ENCODE measurements around the gene HTRA3.
A peak's percentile ranks its signal among the peaks of the same experiment; 100 is the strongest.

Gene HTRA3

DNA sequence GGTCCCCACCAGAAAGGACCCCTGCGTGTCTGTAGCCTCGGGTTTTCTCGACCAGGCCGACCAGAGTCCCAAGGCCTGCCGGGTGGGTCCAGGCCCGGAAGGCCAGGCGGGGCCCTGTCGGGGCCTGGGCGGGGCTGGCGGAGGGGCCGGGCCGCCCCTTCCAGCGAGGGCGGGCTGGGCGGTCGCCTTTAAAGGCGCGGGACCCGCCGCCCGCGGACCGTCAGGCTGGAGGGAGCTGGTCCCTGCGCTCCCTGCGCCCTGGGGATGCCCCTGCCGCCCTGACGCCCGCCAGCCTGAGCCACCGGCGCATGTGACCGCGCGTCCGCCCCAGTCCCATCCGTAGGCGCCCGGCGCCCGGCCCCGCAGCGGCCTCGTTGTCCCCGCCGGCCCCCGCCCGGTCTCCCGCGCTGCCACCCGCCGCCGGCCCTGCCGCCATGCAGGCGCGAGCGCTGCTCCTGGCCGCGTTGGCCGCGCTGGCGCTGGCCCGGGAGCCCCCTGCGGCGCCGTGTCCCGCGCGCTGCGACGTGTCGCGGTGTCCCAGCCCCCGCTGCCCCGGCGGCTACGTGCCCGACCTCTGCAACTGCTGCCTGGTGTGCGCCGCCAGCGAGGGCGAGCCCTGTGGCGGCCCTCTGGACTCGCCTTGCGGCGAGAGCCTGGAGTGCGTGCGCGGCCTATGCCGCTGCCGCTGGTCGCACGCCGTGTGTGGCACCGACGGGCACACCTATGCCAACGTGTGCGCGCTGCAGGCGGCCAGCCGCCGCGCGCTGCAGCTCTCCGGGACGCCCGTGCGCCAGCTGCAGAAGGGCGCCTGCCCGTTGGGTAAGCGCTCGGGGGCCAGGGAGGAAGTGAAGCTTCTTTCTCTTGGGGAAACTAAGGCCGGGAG is at the start of gene HTRA3:
Gene HTRA3 (plus strand): TSS at position 220 of the 883 bp plus-strand sequence. CDS start 215 bp downstream, at position 435.
- Histone ChIP-seq H3K27ac (ENCODE audit: low read depth in 2 of 2, low read length in 2 of 2) (peak within 1 kb of the TSS in 1 of 2 donors; percentile 43), H3K9me3 (ENCODE audit: control insufficient read depth in 2 of 2, low read length in 2 of 2) (no peaks in the 10 kb centered on the region), H3K36me3 (ENCODE audit: control insufficient read depth in 2 of 2, insufficient read depth in 2 of 2, low read length in 2 of 2) (no peaks in the 10 kb centered on the region), H3K27me3 (ENCODE audit: control insufficient read depth in 2 of 2, insufficient read depth in 2 of 2, low read length in 2 of 2) (peaks cover 0 to 4% of the 10 kb centered on the region in 2 donors), H3K9ac (ENCODE audit: low read depth in 1 of 2, low read length in 2 of 2) (peak within 1 kb of the TSS in 1 of 2 donors; percentile 62), H3K4me1 (ENCODE audit: control insufficient read depth in 2 of 2, insufficient read depth in 2 of 2, low read length in 2 of 2) (peaks cover 0 to 12% of the 10 kb centered on the region in 2 donors), H3K4me3 (ENCODE audit: low read length in 2 of 2) (peak within 1 kb of the TSS; percentile 23 to 44)

DNA sequence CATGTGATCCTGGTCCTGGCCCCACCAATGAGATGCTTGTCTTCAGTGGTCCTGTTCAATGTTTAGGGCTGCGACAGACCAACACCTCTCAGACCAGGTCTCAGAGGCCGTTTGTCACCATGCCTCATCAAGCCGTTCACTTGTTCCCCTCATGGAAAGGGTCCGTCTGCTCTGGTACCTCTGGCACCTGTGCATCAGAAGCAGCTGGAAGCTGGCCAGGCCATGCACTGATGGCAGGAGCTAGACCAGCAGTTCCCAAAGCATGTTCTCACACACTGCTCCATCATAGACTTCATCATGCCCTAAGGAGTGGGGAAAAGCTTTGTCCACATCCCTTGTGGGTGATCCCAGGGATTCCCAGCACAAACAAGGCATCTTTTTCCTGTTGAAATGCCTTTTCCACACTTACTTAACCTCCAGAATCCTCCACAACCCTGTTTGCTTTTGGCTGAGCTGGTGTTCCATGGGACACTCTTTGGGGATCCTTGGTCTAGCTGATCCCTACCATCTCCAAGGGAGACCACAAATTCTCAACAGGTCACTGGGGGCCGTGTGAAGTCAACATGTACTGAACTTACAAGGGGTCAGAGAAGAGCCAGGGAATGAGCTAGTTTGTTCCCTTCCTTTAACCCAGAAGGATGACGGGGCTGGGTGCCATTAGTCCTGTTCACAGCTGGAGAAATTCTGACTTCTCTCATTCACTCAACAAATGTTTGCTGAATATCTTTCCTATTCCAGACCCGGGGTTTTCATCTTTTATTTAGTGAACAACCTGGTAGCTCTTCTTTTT is 48.7 kb upstream of the HTRA3 start:
- Histone ChIP-seq H3K27ac (ENCODE audit: low read depth in 2 of 2, low read length in 2 of 2) (peak overlapping the region; percentile 16 to 18), H3K27me3 (ENCODE audit: control insufficient read depth in 2 of 2, insufficient read depth in 2 of 2, low read length in 2 of 2) (no peaks in the 10 kb centered on the region), H3K9ac (ENCODE audit: low read depth in 1 of 2, low read length in 2 of 2) (no peak overlapping the region), H3K36me3 (ENCODE audit: control insufficient read depth in 2 of 2, insufficient read depth in 2 of 2, low read length in 2 of 2) (peaks cover 14 to 16% of the 10 kb centered on the region in 2 donors), H3K9me3 (ENCODE audit: control insufficient read depth in 2 of 2, low read length in 2 of 2) (no peaks in the 10 kb centered on the region), H3K4me1 (ENCODE audit: control insufficient read depth in 2 of 2, insufficient read depth in 2 of 2, low read length in 2 of 2) (no peaks in the 10 kb centered on the region), H3K4me3 (ENCODE audit: low read length in 2 of 2) (no peak overlapping the region)

DNA sequence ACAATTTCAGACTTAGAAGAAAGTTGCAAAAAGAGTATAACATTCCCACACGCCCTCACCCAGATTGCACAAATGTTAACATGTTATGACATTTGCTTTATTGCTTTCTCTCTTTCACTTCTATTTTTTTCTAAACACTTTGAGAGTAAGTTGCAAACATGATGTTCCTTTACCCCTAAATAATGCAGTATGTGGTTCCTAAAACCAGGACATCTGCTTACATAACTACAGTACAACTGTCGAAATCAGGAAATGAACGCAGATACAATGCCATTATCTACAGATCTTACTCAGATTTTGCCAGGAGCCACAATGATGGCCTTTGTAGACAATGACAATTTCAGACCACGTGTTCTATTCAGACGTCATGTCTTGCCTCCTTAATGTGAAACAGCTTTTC is 48.1 kb upstream of the HTRA3 start:
- no peaks in the 10 kb centered on the region for H3K27me3 ChIP-seq (ENCODE audit: control insufficient read depth in 2 of 2, insufficient read depth in 2 of 2, low read length in 2 of 2)
- no peaks in the 10 kb centered on the region for H3K4me1 ChIP-seq (ENCODE audit: control insufficient read depth in 2 of 2, insufficient read depth in 2 of 2, low read length in 2 of 2)
- H3K9ac ChIP-seq (ENCODE audit: low read depth in 1 of 2, low read length in 2 of 2): no peak overlapping the region
- H3K4me3 ChIP-seq (ENCODE audit: low read length in 2 of 2): no peak overlapping the region
- peaks cover 12 to 16% of the 10 kb centered on the region in 2 donors for H3K36me3 ChIP-seq (ENCODE audit: control insufficient read depth in 2 of 2, insufficient read depth in 2 of 2, low read length in 2 of 2)
- no peaks in the 10 kb centered on the region for H3K9me3 ChIP-seq (ENCODE audit: control insufficient read depth in 2 of 2, low read length in 2 of 2)
- H3K27ac ChIP-seq (ENCODE audit: low read depth in 2 of 2, low read length in 2 of 2): peak overlapping the region in 1 of 2 donors; percentile 60

DNA sequence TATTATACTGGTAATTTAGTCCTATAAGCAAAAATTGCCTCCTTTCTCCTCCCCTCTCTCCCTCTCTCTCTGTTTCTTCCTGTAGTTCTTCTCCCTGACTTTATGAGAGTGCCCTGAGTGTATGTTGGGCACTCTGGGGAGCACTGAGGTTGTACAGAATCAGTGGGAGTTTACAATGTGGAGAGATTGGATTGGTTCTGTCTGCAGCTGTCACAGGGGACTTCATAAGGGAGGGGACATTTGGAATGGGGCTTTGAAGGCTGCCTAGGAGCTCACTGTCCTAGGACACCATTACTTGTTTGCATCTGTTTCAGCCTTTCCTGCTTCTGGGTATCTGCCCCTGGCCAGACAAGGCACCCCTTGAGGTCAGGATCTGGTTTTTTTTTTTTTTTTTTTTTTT is 47.6 kb upstream of the HTRA3 start:
- peaks cover 12 to 16% of the 10 kb centered on the region in 2 donors for H3K36me3 ChIP-seq (ENCODE audit: control insufficient read depth in 2 of 2, insufficient read depth in 2 of 2, low read length in 2 of 2)
- no peaks in the 10 kb centered on the region for H3K9me3 ChIP-seq (ENCODE audit: control insufficient read depth in 2 of 2, low read length in 2 of 2)
- no peak overlapping the region for H3K9ac ChIP-seq (ENCODE audit: low read depth in 1 of 2, low read length in 2 of 2)
- no peak overlapping the region for H3K4me3 ChIP-seq (ENCODE audit: low read length in 2 of 2)
- H3K4me1 ChIP-seq (ENCODE audit: control insufficient read depth in 2 of 2, insufficient read depth in 2 of 2, low read length in 2 of 2): no peaks in the 10 kb centered on the region
- H3K27me3 ChIP-seq (ENCODE audit: control insufficient read depth in 2 of 2, insufficient read depth in 2 of 2, low read length in 2 of 2): no peaks in the 10 kb centered on the region
- H3K27ac ChIP-seq (ENCODE audit: low read depth in 2 of 2, low read length in 2 of 2): peak overlapping the region; percentile 53 to 60

DNA sequence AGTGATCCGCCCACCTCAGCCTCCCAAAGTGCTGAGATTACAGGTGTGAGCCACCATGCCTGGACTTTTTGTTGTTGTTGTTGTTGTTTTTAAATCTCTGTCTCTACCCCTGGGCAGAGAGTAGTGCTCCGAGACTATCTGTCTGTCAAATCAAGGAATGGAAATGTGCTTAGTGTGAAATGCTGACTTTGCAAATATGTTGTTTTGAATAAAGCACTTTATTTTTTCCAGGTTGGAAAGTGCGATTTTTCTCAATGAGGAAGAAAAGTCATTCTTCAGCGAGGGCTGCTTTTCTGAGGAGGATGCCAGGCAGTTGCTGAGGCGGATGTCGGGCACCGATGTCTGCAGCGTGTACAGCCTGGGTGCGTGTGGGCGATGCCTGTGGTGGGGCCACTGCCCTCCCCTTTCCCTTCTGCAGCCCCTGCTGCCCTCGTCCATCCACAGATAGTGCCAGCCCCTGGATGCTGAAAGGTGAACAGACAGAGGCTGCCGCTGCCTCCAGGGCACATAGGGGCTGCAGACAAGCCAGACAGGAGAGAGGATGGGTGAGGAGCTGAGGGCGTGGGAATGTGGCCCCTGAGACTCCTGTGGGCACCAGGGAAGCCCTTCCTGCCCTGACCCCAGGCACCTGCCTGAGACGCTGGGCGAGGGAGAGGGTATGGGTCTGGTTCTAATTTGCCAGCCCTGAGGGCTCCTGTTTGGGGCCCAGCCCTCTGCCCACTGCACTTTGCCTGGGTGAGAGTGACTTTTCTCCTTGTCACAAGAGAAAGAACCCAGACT is 46.8 kb upstream of the HTRA3 start:
- Histone ChIP-seq H3K4me1 (ENCODE audit: control insufficient read depth in 2 of 2, insufficient read depth in 2 of 2, low read length in 2 of 2) (no peaks in the 10 kb centered on the region), H3K9ac (ENCODE audit: low read depth in 1 of 2, low read length in 2 of 2) (no peak overlapping the region), H3K27me3 (ENCODE audit: control insufficient read depth in 2 of 2, insufficient read depth in 2 of 2, low read length in 2 of 2) (no peaks in the 10 kb centered on the region), H3K9me3 (ENCODE audit: control insufficient read depth in 2 of 2, low read length in 2 of 2) (no peaks in the 10 kb centered on the region), H3K36me3 (ENCODE audit: control insufficient read depth in 2 of 2, insufficient read depth in 2 of 2, low read length in 2 of 2) (peaks cover 12 to 16% of the 10 kb centered on the region in 2 donors), H3K27ac (ENCODE audit: low read depth in 2 of 2, low read length in 2 of 2) (no peak overlapping the region), H3K4me3 (ENCODE audit: low read length in 2 of 2) (no peak overlapping the region)

DNA sequence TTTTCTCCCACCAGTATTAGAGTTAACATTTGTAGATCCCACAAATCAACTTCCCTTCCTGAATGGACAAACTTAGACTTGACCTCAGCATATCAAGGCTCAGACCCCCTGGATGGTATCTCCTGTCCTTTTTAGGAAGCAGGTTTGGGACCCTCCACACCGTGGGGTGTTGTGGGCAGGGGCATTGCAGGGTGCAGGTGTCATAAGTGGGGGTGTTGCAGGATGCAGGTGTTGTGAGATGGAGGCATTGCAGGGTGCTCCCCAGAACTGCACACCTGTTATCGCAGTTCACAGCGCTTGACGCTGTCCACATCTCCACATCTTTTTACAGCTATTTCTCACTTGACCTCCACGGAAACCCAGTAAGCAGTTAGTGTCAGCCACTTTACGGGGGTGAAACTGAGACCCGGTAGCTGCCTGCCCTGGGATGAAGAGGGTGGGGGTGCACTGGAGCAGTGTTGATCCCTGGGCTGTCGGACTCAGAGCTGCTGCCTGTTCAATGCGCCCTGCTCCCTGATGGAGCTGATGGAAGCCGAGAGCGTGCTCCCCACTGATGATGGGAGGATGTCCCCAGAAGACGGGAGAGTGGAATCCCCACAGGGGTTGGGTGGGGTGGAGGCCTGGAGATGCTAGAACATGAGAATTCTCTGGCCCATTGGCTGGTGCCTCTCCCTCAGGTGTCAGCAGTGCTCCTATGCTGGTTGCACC is 45.1 kb upstream of the HTRA3 start:
- Histone ChIP-seq H3K9ac (ENCODE audit: low read depth in 1 of 2, low read length in 2 of 2) (no peak overlapping the region), H3K4me3 (ENCODE audit: low read length in 2 of 2) (no peak overlapping the region), H3K4me1 (ENCODE audit: control insufficient read depth in 2 of 2, insufficient read depth in 2 of 2, low read length in 2 of 2) (peaks cover 8 to 10% of the 10 kb centered on the region in 2 donors), H3K27me3 (ENCODE audit: control insufficient read depth in 2 of 2, insufficient read depth in 2 of 2, low read length in 2 of 2) (no peaks in the 10 kb centered on the region), H3K36me3 (ENCODE audit: control insufficient read depth in 2 of 2, insufficient read depth in 2 of 2, low read length in 2 of 2) (peaks cover 12 to 16% of the 10 kb centered on the region in 2 donors), H3K27ac (ENCODE audit: low read depth in 2 of 2, low read length in 2 of 2) (no peak overlapping the region), H3K9me3 (ENCODE audit: control insufficient read depth in 2 of 2, low read length in 2 of 2) (no peaks in the 10 kb centered on the region)

DNA sequence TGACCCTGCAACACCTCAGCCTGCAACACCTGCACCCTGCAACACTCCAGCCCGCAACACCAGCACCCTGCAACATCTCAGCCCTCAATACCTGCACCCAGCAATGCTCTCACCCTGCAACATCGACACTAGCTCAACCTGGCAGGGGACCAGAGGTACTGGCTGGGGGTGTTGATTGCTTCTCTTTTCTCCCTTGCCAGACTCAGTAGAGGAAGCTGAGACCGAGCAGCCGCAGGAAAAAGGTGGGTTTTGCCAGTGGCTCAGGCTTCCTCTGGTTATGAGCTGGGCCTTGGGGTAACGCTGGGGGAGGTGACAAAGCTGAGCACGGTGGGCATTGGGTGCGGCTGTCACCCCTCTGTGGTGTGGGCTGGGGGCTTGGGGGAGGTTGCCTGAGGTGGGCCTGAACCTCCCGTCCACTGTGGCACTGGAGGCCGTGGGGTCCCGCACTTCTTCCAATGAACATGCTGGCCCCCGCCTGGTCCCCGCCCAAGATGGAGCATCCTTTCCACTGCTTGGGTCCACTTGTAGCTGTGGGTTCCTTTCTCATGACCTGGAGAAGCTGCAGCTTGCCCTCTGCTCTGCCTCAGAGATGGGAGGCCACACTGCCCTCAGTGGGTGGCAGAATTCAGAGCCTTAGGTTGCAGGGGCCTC is 44.5 kb upstream of the HTRA3 start:
- no peaks in the 10 kb centered on the region for H3K9me3 ChIP-seq (ENCODE audit: control insufficient read depth in 2 of 2, low read length in 2 of 2)
- peaks cover 11 to 12% of the 10 kb centered on the region in 2 donors for H3K36me3 ChIP-seq (ENCODE audit: control insufficient read depth in 2 of 2, insufficient read depth in 2 of 2, low read length in 2 of 2)
- peaks cover 8 to 10% of the 10 kb centered on the region in 2 donors for H3K4me1 ChIP-seq (ENCODE audit: control insufficient read depth in 2 of 2, insufficient read depth in 2 of 2, low read length in 2 of 2)
- H3K9ac ChIP-seq (ENCODE audit: low read depth in 1 of 2, low read length in 2 of 2): no peak overlapping the region
- no peak overlapping the region for H3K27ac ChIP-seq (ENCODE audit: low read depth in 2 of 2, low read length in 2 of 2)
- no peak overlapping the region for H3K4me3 ChIP-seq (ENCODE audit: low read length in 2 of 2)
- H3K27me3 ChIP-seq (ENCODE audit: control insufficient read depth in 2 of 2, insufficient read depth in 2 of 2, low read length in 2 of 2): no peaks in the 10 kb centered on the region

DNA sequence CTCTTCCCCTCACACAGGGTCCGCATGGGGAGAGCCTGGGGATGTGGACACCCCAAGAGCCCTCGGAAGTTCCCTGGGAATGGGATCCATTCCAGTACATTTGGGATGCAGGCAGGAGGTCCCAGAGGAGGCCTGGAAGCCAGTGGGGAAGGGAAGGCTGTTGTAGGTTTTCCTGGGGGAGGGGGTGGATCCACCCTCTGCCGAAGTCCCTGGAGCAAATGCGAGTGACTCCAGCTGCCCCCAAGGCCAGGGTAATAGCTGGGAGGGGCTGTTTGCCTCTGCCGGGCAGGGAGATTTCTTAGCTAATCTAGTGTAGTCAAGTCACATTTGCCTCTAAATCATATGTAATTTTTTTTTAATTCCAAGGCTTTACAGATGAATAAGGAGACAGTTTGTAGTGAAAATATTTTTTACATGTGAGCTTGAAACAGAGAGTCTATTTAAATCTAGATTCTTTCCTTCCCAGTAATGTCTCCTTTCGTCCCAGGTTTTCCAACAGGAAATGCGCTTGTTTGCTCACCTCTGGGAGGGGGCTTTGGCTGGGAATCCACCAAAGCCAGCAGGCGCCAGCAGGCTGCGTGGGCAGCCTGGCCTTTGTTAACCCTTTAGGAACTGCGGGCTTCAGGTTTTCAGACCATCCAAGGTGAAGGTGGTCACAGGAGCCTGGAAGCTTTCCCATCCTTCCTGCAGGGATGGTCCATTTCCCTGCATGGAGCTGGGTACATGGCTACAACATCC is 43.7 kb upstream of the HTRA3 start:
- Histone ChIP-seq H3K9ac (ENCODE audit: low read depth in 1 of 2, low read length in 2 of 2) (no peak overlapping the region), H3K4me1 (ENCODE audit: control insufficient read depth in 2 of 2, insufficient read depth in 2 of 2, low read length in 2 of 2) (peaks cover 8 to 10% of the 10 kb centered on the region in 2 donors), H3K4me3 (ENCODE audit: low read length in 2 of 2) (no peak overlapping the region), H3K9me3 (ENCODE audit: control insufficient read depth in 2 of 2, low read length in 2 of 2) (no peaks in the 10 kb centered on the region), H3K36me3 (ENCODE audit: control insufficient read depth in 2 of 2, insufficient read depth in 2 of 2, low read length in 2 of 2) (peaks cover 11 to 12% of the 10 kb centered on the region in 2 donors), H3K27ac (ENCODE audit: low read depth in 2 of 2, low read length in 2 of 2) (no peak overlapping the region), H3K27me3 (ENCODE audit: control insufficient read depth in 2 of 2, insufficient read depth in 2 of 2, low read length in 2 of 2) (no peaks in the 10 kb centered on the region)

Data from mucosa of rectum (tissue), 2 donors.